Measurements from ENCODE around the gene UGT1A4.

Gene UGT1A4

DNA sequence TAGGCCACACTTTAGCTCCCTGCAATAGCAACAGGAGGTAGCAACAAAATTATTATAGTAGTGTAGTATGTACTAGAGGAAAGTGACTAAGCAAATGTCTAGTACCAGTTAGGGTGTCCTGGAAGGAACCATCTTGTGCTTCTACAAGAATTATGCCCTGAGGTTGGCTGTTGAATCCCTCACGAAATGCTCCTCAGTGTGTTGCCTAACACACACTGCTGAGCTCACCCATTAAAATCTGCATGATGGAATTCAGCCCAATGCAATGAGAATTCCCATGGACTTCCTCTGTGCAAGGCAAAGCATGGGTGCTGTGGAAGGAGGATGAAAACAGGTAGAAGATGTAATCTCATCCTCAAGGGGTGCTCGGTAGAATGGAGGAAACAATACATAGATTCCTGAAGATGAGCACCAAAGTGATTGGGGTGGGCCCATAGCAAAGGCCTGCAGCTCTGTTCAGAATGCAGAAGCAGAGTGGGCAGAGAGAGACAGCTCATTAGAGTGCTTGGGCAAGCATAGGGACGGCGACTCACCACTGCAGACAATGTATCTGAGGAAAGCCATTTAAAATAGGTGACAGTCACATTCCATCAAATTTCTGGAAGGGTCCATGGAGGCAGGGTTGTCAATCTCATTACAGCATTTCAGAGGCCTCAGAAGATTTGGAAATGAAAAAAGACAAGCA lies 38.0 kb upstream of the UGT1A4 start:
- no peak overlapping the region for H3K27ac ChIP-seq
- H3K36me3 ChIP-seq (ENCODE audit: insufficient read depth) = no peaks in the 10 kb centered on the region
- TF ChIP-seq, protein P1, sequence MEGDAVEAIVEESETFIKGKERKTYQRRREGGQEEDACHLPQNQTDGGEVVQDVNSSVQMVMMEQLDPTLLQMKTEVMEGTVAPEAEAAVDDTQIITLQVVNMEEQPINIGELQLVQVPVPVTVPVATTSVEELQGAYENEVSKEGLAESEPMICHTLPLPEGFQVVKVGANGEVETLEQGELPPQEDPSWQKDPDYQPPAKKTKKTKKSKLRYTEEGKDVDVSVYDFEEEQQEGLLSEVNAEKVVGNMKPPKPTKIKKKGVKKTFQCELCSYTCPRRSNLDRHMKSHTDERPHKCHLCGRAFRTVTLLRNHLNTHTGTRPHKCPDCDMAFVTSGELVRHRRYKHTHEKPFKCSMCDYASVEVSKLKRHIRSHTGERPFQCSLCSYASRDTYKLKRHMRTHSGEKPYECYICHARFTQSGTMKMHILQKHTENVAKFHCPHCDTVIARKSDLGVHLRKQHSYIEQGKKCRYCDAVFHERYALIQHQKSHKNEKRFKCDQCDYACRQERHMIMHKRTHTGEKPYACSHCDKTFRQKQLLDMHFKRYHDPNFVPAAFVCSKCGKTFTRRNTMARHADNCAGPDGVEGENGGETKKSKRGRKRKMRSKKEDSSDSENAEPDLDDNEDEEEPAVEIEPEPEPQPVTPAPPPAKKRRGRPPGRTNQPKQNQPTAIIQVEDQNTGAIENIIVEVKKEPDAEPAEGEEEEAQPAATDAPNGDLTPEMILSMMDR (conservative IDR thresholded peaks at IDR 0.05; ENCODE audit: low read depth, low read length) = no peak
- no peak overlapping the region for H3K4me2 ChIP-seq
- no peak overlapping the region for H3K4me3 ChIP-seq (IDR thresholded peaks at IDR 0.05; ENCODE audit: insufficient read depth, low read depth, low read length)
- H3K9ac ChIP-seq = no peak overlapping the region
- H3K79me2 ChIP-seq (ENCODE audit: insufficient read depth, low read depth) = no peaks in the 10 kb centered on the region
- no peaks in the 10 kb centered on the region for H4K20me1 ChIP-seq (ENCODE audit: insufficient read depth)
- H2AFZ ChIP-seq (ENCODE audit: low read depth) = no peak overlapping the region
- no peaks in the 10 kb centered on the region for H3K4me1 ChIP-seq (ENCODE audit: low read depth, poor library complexity, severe bottlenecking)
- no peaks in the 10 kb centered on the region; the same call in 1 of the 2 replicates for H3K27me3 ChIP-seq (ENCODE audit: insufficient read depth, low read depth)

DNA sequence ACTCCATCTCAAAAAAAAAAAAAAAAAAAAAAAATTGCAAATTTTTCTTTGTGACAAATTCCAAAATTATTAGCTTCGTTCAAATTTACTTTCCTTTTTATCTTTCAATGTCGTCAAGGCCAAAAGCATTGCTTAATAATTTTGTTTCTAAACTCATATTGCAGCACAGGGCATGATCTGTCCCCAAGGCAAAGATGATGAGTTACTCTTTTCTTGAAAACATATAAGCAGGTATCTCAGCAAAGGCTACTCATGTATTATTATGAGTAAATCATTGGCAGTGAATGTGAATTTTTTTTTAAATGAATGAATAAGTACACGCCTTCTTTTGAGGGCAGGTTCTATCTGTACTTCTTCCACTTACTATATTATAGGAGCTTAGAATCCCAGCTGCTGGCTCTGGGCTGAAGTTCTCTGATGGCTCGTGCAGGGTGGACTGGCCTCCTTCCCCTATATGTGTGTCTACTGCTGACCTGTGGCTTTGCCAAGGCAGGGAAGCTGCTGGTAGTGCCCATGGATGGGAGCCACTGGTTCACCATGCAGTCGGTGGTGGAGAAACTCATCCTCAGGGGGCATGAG lies 36.9 kb upstream of the UGT1A4 start, which contains the start of gene UGT1A7:
UGT1A7 (plus strand) TSS at position 381 of the 579 bp plus-strand sequence; CDS start at position 418, 37 bp downstream.
- TF ChIP-seq, protein P1 (conservative IDR thresholded peaks at IDR 0.05; ENCODE audit: low read depth, low read length) = no peak
- H3K4me2 ChIP-seq = no peak within 1 kb of the TSS
- no peak within 1 kb of the TSS for H2AFZ ChIP-seq (ENCODE audit: low read depth)
- no peak within 1 kb of the TSS for H3K4me3 ChIP-seq (IDR thresholded peaks at IDR 0.05; ENCODE audit: insufficient read depth, low read depth, low read length)
- H3K9ac ChIP-seq = no peak within 1 kb of the TSS
- H3K79me2 ChIP-seq (ENCODE audit: insufficient read depth, low read depth) = no peaks in the 10 kb centered on the region
- H3K27me3 ChIP-seq (ENCODE audit: insufficient read depth, low read depth) = no peaks in the 10 kb centered on the region; the same call in 1 of the 2 replicates
- H3K4me1 ChIP-seq (ENCODE audit: low read depth, poor library complexity, severe bottlenecking) = no peaks in the 10 kb centered on the region
- no peaks in the 10 kb centered on the region for H4K20me1 ChIP-seq (ENCODE audit: insufficient read depth)
- no peaks in the 10 kb centered on the region for H3K36me3 ChIP-seq (ENCODE audit: insufficient read depth)
- no peak within 1 kb of the TSS for H3K27ac ChIP-seq

DNA sequence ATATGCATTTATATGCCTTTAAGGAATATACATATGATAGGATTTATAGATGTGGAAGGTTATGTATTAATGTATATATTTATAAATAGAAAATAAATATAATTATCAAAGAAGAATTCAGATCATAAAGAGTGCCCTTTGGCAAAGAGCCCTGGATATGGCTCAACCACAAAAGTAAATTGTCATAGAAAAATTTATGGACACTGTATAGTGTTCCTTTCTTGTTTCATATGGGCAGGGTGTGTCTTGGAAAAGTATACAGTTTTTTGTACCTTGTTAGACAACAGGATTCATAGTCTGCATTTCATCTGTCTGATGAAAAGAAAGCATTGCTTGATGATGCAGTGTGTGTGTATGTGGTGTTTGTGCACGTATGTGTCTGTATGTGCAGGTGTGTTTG lies 33.9 kb upstream of the UGT1A4 start:
- H3K4me2 ChIP-seq = no peak overlapping the region
- TF ChIP-seq, protein P1 (conservative IDR thresholded peaks at IDR 0.05; ENCODE audit: low read depth, low read length) = no peak
- H3K9ac ChIP-seq = no peak overlapping the region
- H3K4me3 ChIP-seq (IDR thresholded peaks at IDR 0.05; ENCODE audit: insufficient read depth, low read depth, low read length) = no peak overlapping the region
- no peaks in the 10 kb centered on the region for H4K20me1 ChIP-seq (ENCODE audit: insufficient read depth)
- no peaks in the 10 kb centered on the region for H3K79me2 ChIP-seq (ENCODE audit: insufficient read depth, low read depth)
- no peak overlapping the region for H2AFZ ChIP-seq (ENCODE audit: low read depth)
- no peaks in the 10 kb centered on the region for H3K36me3 ChIP-seq (ENCODE audit: insufficient read depth)
- no peak overlapping the region for H3K27ac ChIP-seq
- H3K4me1 ChIP-seq (ENCODE audit: low read depth, poor library complexity, severe bottlenecking) = no peaks in the 10 kb centered on the region
- no peaks in the 10 kb centered on the region; the same call in 1 of the 2 replicates for H3K27me3 ChIP-seq (ENCODE audit: insufficient read depth, low read depth)

DNA sequence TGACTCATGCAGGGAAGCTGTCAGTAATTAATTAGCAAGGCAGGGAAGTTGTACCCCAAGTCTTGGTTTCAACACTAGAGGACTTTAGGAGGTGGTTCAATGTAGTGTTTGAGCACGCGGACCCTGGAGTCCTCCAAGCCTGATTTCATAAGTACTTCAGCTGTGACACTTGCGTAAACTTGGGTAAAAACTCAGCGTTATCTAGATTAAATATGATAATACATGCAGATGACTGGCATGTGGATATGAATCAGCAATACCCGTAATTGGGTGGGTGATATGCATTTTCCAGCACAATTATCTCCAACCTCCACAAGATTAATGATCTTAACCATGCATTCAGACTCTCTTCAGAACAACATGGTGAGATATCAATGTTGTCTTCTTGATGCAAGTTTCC lies 31.6 kb upstream of the UGT1A4 start:
- Histone ChIP-seq H3K79me2 (ENCODE audit: insufficient read depth, low read depth) (no peaks in the 10 kb centered on the region), H3K9ac (no peak overlapping the region), H3K36me3 (ENCODE audit: insufficient read depth) (no peaks in the 10 kb centered on the region), H3K4me2 (no peak overlapping the region), H3K4me3 (IDR thresholded peaks at IDR 0.05; ENCODE audit: insufficient read depth, low read depth, low read length) (no peak overlapping the region), H3K4me1 (ENCODE audit: low read depth, poor library complexity, severe bottlenecking) (no peaks in the 10 kb centered on the region), H3K27ac (no peak overlapping the region), H3K27me3 (ENCODE audit: insufficient read depth, low read depth) (no peaks in the 10 kb centered on the region; the same call in 1 of the 2 replicates), H2AFZ (ENCODE audit: low read depth) (no peak overlapping the region), H4K20me1 (ENCODE audit: insufficient read depth) (no peaks in the 10 kb centered on the region)
- TF ChIP-seq, protein P1 (conservative IDR thresholded peaks at IDR 0.05; ENCODE audit: low read depth, low read length) = no peak
